ENCODE results near the gene CCDC124.

CCDC124 gene

DNA sequence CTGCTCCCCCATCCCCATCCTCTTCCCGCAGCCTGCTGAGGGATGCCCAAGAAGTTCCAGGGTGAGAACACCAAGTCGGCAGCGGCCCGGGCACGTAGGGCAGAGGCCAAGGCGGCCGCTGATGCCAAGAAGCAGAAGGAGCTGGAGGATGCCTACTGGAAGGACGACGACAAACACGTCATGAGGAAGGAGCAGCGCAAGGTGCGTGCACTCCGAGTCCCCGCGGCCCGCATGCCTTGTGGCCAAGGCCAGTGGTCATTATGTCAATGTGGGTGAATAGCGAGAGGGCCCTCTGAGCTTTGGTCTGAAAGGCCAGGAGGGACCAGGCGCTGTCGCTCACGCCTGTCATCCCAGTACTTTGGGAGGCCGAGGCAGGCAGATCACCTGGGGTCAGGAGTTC is 3.6 kb downstream of the CCDC124 start:
- no peak for DNase-seq

DNA sequence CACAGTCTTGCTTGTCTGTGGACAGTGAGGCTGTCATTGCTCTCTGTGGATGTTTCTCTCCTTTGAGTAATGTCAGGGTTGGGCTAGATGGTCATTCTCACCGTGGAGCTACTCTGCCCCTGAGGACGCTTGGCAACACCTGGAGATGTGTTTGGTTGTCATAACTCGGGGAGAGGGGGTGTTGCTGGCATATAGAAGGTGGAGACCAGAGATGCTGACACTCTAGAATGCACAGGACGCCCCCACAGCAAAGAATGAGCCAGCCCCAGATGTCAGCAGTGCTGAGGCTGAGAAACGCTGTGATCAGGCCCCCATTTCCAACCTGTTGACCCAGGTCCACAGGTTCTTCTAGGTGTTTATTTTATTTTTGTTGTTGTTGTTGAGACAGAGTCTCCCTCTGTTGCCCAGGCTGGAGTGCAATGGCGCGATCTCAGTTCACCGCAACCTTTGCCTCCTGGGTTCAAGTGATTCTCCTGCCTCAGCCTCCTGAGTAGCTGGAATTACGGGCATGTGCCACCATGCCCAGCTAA is 4.6 kb downstream of the CCDC124 start:
- no peak for DNase-seq

GRCh38 chr19:17938092-17938845 is 5.5 kb downstream of the CCDC124 start:
- DNase-seq: peak; percentile 89

DNA sequence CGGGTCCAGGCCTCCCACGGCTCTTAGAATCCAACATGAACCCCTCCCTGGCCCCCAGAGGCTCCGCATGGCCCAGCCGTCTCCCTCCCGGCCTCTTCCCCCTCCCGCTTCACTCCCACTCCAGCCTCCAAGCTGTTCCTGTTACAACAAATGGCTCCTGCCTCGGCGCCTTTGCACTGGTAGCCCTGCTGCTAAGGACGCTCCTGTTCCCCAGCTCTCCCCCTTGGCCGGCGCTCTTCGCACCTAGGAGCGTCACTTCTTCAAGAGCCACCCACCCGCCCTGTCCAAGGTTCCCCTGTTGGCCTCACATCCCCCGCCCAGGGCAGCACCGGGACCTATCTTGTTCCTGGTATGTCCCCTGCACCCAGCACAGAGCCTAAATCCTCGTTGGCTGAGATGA is 9.4 kb downstream of the CCDC124 start:
- no peak for DNase-seq

DNA sequence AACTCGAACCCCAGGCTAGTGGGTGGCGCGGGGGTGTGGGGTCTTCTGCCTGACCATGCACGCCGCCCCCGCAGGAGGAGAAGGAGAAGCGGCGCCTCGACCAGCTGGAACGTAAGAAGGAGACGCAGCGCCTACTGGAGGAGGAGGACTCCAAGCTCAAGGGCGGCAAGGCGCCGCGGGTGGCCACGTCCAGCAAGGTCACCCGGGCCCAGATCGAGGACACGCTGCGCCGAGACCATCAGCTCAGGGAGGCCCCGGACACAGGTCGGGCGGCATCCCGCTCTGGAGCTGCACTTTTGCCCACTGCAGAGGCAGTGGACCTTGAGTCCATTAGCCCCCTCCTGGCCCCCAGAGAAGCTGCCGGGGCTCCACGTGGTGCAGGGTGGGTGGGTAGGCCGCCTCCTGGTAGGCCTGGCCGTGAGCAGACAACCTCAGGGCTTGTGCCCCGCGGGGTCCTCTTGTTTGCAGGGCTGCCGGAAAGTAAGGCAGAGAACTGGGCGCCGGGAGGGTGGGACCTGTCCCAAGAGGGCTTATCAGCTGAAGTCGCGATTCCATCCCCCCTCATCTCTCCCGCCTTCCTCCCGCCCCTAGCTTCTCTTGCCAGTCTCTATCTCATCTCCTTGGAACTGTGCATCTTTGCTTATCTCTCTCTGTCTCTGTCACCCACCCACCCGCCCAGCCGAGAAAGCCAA is 9.9 kb downstream of the CCDC124 start:
- no peak for DNase-seq

GRCh38 chr19:17943274-17944221 is 10.7 kb downstream of the CCDC124 start:
- no peak for DNase-seq

DNA sequence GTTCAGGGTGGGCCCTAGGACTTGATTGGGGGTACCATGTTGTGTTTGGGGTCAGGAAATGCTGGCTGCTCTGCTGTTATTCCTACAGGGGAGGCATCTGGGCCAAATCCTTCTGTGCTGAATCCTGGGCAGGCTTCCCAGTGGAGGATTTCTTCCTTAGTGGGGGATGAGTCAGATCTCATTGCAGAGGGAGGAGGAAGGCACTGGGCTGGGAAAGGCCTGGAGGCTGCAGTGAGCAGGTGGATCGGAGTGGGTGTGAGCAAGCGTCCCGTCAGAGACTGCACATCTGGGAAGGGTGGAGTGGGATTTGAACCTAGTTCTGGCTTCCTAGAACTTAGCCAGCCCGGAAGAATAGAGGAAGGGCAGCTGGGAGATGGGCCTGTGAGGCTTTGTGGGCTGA is 11.5 kb downstream of the CCDC124 start:
- no peak for DNase-seq

DNA sequence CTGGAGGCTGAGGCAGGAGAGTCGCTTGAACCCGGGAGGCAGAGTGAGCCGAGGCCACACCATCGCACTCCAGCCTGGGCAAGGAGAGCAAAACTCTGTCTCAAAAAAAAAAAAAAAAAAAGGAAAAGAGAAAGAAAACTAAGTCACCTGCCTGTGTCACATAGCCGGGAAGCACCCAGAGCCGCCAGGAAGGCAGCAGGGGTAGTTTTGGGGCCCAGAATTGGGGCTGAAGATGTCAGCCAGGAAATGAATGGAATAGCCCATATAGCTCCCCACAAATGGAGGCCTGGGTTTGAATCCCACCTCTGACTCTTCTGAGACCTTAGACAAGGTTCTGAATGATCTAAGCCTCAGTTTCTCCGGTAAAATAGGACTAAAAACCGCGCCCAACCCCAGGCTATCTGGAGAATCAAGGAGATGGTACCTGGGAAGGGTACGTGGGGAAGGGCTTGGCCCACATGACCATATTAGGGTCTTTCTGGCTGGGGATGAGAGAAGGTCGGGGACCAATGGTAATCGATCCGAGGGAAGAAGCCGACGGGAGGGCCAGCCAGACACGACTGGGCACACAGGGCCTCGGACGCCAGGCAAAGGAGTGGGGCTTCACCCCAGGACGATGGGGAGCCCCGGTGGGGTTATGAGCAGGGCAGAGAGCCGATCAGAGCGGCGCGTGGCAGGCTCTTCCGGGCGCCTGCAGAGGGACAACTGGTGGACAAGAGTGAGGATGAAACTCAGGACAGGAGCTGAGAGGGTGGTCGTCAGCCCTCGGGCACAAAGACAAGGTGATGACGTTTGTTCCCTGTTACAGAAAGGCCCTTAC is 14.4 kb downstream of the CCDC124 start:
- no peak for DNase-seq

- peak; percentile 98 for DNase-seq
These were observed 15.1 kb downstream of the CCDC124 start for GRCh38 chr19:17947815-17948513.

DNA sequence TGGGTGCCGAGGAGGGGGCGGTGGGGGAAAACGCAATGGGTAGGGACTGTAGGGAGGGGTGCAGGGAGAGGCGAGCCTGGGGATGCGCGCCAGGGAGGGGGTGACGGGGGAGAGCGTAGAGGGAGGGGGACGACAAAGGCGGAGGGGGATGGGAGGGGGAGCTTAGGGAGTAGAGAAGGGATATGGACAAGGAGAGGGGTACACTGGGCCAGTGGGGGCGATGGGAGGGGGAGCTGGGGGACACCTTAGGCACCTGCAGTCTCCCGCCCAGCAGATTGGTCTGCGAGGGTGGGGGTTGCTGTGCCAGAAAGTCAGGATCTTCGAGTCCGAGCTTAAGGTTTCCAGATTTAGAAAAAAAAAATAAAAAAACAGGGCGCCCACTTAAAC is 15.7 kb downstream of the CCDC124 start:
- no peak for DNase-seq

DNA sequence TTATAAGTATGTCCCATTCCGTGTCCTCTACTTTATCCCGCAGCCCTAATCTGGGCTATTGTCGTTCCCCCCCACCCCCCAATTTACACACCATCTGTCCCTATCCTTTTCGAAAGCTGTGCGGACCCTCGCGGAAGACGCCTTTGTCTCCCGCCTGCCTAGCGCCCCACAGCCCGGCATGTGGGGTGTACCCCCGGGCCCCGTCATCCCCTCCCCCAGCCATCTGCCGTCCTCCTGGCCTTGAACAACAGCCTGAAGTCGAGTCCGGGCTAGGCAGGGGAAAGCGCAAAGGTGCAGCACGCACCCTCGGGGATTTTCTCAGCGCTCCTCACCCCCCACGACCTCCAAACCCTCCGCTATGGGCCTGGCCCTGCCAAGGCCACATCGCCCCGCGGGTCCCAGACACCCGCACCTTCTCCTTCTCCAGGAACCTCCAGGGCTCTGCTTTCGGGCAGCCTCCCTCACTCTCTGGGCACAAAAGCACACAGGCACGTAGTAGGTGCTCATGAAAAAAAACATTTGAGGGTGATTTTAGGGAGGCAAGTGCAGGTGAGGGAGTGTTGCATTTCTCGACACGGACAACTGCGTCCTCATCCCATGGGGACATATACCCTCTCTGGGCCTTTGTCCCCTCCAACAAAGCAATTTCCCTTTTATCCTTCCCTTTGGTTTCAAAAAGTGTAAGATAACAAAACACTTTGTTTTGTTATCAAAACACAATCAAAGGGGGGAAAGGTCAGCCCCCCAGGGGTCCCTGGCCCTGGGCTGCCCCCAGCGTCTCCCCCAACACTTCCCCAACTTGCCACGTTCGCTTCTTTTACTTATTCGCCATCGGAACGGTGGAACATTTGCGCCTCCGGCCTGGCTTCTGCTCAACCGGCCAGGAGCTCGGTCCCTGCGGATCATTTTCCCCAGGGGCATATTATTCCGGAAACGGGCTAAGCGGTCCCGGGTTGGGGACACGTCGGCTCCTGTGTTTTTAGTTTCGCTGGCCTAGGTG is 16.4 kb downstream of the CCDC124 start:
- DNase-seq: no peak

GRCh38 chr19:17949956-17950309 is 17.1 kb downstream of the CCDC124 start:
- no peak for DNase-seq

DNA sequence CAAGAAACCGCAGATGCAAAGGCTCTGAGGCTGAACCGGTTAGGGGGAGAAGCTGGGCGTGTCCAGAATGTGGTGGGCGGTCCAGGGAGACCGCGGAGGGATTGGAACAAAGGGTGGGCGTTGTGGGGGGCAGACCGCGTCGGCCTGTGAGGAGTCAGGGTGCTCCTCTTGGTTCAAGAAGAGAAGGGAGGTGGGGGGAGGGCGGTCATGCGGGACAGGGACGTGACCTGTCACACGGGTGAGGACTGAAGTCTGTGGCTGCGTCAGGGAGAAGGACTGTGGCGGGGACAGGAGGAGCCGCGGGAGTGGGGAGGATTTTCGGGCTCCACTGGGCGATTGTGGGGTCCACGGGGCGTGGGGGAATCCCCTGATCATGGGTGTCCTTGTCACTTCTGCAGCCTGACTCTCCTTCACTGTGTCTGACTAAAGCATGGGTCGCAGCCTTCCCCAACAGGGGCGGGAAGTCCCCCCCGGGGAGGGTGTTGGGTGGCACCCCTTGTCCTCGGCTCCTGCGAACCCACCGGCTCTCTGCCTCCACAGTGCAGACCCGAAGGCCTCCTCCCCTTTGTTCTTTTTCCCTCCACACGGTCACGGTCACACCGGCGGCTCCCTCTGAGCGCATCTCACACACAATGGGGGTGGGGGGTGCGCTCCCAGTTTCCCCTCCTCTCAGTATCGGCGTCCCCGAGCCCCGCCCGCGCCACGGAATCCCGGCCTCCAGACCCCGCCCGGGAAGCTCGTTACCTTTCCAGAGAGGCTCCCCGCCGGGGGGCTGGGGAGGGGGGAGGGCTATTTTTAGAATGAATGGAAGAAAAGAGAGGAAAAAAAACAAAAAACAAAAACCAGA is 17.7 kb downstream of the CCDC124 start:
- no peak for DNase-seq

DNA sequence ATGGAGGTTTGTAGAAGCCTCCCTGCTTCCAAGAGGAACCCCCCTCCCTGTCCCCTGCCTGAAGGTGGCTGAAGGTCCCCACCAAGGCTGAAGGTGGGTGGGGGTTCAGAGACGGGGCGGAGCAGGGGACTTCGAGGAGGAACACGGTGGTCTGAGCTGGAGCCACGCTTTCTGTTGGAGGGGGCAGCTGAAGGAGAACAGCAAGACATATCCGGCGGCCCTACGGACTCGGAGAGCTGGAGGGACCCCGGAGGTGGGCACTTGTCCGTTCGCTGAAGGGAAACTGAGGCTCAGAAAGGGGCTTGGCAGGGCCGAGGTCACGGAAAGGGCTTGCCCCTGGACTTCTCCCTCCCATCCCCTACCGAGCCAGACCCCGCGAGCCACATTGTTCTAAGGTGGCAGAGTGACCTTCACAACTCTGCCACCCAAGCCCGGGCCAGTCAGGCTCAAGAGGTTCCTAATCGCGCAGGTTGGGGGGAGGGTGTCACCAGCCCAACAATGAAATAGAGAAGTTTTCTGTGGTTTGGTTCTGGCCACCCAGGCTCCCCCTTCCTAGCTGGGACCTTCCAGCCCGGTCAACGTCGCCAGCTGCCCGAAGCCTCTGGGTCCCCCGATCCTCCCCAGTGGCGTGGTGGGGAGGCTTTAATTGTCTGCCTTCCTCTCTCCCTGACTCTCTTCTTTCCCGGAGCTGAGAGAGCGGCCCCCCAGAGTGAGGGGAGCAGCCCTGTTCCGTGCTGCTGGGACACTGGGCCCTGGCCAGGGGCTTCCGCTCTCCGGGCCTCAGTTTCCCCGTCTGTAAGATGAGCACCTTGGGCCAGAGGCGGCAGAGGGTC is 18.6 kb downstream of the CCDC124 start:
- DNase-seq: no peak

DNA sequence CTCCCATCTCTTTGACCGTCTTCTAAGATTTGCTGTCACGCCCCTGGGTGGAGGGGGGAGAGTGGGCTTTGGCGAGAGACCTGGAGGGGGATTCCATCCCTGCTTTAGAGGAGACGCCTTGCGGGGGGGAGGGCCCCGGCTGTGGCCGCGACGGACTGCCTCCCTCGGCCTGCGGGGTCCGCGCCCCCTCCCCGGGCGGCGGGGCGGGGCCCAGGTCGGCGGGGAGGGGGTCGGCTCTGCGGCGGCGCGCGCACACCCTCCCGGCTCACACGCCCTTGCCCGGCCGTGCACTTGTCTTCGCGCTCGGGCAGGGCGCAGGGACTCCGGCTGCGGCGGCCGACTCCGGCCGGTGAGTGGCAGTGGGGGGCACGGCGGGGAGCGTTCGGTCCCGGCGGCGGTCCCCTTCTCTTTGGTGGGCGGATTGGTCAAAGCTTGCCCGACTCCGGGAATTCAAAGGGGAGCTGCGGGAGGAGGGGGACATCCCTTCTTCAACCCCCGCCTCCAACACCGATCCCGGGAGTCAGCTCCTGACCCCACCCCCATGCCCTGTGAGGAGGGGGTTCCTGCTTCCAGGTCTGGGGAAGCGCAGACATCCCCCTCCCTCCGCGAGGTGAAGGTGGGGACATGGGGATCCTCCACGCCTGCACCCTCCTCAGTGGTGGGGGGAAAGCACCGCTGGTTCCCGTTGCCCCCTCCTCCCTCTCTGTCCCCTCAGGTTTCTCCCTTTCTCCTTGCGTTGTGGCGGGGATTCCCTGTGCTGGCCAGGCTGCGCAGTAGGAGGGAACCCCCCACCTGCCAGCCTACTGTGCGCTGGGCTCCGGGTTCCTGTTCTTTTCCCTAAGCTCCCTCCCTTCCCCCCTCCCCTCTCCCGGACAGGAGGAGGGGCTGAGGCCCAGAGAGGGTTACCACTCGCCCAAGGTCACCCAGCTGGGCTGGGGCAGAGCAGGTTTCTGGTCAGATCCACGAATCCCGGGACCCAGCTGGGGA is 19.5 kb downstream of the CCDC124 start:
- DNase-seq: no peak

DNA sequence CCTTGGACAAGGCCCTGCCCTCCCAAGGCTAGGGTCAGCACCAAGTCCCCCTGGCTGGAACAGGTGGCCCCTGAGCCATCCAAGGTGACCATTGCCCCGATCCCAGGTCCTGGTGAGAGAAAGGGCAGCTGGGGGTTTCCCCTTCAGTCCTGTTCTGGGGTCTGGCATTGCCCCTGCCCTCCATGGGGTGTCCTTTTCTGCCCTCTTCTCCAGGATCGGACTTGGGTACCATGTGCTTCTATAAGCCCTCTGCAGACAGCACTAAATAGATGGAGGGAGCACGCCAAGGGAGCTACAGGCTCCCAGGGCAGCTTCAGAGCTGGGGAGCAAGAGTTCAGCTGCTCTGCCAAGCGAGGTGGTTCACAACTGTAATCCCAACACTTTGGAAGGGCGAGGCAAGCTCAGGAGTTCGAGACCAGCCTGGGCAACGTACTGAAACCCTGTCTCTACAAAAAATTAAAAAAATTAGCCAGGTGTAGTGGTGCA is 20.5 kb downstream of the CCDC124 start:
- DNase-seq: no peak

GRCh38 chr19:17953869-17954268 is 21.1 kb downstream of the CCDC124 start:
- DNase-seq: no peak

All from activated CD4-positive, alpha-beta T cell treated with anti-CD3 and anti-CD28 coated beads, Interleukin-10, Interleukin-2, amounts not matched to agents 100 ng/mL and 50 ng/mL, durations not matched to agents 16 hours and 8 hours (primary cell).